ENCODE results near the gene SPANXA1. TPM values are rescaled to one million over a fixed set of nuclear protein-coding genes. Genes with fewer than 3 reads are reported as not detected.
"Not testable (repeated sequence)": the region's sequence is repeated elsewhere in the genome, so short reads cannot be mapped to it uniquely, and the experiment has no call there.

The SPANXA1 gene
- total and polyA plus RNA-seq, 2 donors (not counting 1 experiment from before 2014, with no cell fraction given) = not detected

DNA sequence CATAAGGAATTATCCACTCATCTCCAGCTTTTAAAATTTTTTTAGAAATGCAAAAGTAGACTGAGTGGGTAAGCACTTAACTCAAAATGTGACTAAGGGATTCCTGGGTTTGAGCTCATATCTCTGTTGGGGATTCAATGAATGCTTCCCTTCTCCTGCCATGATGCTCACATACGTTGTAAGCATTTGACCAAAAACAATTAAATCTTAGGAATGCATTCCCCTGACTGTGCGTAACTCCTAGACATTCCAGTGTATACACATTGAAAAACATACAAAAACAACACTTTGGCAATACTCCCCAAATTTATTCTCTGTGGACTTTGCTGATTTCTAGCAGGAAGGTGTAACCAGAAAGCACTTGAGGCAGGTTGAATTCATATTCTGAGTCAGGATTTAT is 34.8 kb upstream of the SPANXA1 start:
- Histone ChIP-seq H4K20me1 (ENCODE audit: control insufficient read depth, insufficient read depth, low read length, poor library complexity, severe bottlenecking) (no peaks in the 10 kb centered on the region), H3K36me3 (replicated peaks in 1 of 2; ENCODE audit: control extremely low read depth in 1 of 2, control insufficient read depth in 1 of 2, extremely low read depth in 1 of 2, insufficient read depth in 2 of 2, low read length in 1 of 2) (no peaks in the 10 kb centered on the region), H3K4me3 (ENCODE audit: control extremely low read depth in 1 of 5, extremely low read depth in 1 of 5, insufficient read depth in 1 of 5, low read depth in 2 of 5, low read length in 4 of 5) (no peak overlapping the region), H3K9ac (ENCODE audit: low read length) (no peak overlapping the region), H3K79me2 (ENCODE audit: control insufficient read depth, insufficient read depth, low read length) (no peaks in the 10 kb centered on the region), H3K27me3 (replicated peaks in 1 of 4; ENCODE audit: control extremely low read depth in 1 of 4, control insufficient read depth in 3 of 4, insufficient read depth in 4 of 4, low read length in 3 of 4) (no peaks in the 10 kb centered on the region), H3K4me2 (replicated peaks; ENCODE audit: low read depth, low read length, poor library complexity, severe bottlenecking) (no peak overlapping the region), H3K4me1 (ENCODE audit: control insufficient read depth in 2 of 2, insufficient read depth in 2 of 2, low read length in 2 of 2) (no peaks in the 10 kb centered on the region), H2AFZ (ENCODE audit: insufficient read depth, low read depth, low read length, poor library complexity, severe bottlenecking) (no peak overlapping the region), H3K9me3 (ENCODE audit: control extremely low read depth in 1 of 3, control insufficient read depth in 2 of 3, insufficient read depth in 1 of 3, low read length in 2 of 3) (no peaks in the 10 kb centered on the region), H3K27ac (ENCODE audit: low read length in 2 of 2) (no peak overlapping the region)
- H3K27me3 Mint-ChIP-seq = no peaks in the 10 kb centered on the region
- TF ChIP-seq, protein P1, sequence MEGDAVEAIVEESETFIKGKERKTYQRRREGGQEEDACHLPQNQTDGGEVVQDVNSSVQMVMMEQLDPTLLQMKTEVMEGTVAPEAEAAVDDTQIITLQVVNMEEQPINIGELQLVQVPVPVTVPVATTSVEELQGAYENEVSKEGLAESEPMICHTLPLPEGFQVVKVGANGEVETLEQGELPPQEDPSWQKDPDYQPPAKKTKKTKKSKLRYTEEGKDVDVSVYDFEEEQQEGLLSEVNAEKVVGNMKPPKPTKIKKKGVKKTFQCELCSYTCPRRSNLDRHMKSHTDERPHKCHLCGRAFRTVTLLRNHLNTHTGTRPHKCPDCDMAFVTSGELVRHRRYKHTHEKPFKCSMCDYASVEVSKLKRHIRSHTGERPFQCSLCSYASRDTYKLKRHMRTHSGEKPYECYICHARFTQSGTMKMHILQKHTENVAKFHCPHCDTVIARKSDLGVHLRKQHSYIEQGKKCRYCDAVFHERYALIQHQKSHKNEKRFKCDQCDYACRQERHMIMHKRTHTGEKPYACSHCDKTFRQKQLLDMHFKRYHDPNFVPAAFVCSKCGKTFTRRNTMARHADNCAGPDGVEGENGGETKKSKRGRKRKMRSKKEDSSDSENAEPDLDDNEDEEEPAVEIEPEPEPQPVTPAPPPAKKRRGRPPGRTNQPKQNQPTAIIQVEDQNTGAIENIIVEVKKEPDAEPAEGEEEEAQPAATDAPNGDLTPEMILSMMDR (IDR thresholded peaks at IDR 0.05) = no peak
- TF ChIP-seq EZH2 (IDR thresholded peaks at IDR 0.05; ENCODE audit: borderline replicate concordance, insufficient read depth, low read depth, low read length, poor library complexity, severe bottlenecking) = no peak
- ATAC-seq (ENCODE audit: low read depth) (no peak), DNase-seq (no peak)
- no peak overlapping the region for H3K4me3 Mint-ChIP-seq
- intact Hi-C loops (cut with micrococcal nuclease) = no loop called here
- no CpG with 5 or more reads among the region's 2 CpGs for WGBS (ENCODE audit: insufficient coverage)
- H3K27ac Mint-ChIP-seq = no peak overlapping the region
- H3K9me3 Mint-ChIP-seq (ENCODE audit: insufficient read depth) = no peaks in the 10 kb centered on the region
- CTCF ChIA-PET = no interaction called here
- no peaks in the 10 kb centered on the region for H3K4me1 Mint-ChIP-seq
- POLR2A ChIA-PET = no interaction called here

DNA sequence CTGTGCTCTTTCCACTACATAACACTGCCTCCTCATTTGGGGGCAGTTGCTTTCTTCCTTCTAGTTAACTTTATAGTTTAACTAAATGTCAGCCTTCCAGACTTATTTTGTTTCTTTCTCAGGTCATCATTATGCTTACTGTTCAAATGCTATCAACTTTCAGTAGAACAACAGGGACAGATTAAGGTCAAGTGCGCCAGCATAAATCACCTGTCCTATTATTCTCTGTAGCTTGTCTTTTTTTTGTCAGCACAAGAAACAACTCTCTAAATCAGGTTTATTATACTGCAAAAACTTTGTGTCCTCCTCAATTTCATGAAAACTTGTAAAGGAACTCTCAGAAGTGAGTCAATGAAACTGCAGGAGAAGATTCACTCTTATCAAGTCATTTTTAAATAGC is 24.6 kb upstream of the SPANXA1 start:
- Histone ChIP-seq H3K79me2 (ENCODE audit: control insufficient read depth, insufficient read depth, low read length) (no peaks in the 10 kb centered on the region), H3K36me3 (replicated peaks in 1 of 2; ENCODE audit: control extremely low read depth in 1 of 2, control insufficient read depth in 1 of 2, extremely low read depth in 1 of 2, insufficient read depth in 2 of 2, low read length in 1 of 2) (no peaks in the 10 kb centered on the region), H3K9me3 (ENCODE audit: control extremely low read depth in 1 of 3, control insufficient read depth in 2 of 3, insufficient read depth in 1 of 3, low read length in 2 of 3) (peaks cover 0 to 3% (median 0%) of the 10 kb centered on the region in 3 donors), H3K4me2 (replicated peaks; ENCODE audit: low read depth, low read length, poor library complexity, severe bottlenecking) (no peak overlapping the region), H4K20me1 (ENCODE audit: control insufficient read depth, insufficient read depth, low read length, poor library complexity, severe bottlenecking) (no peaks in the 10 kb centered on the region), H3K4me3 (ENCODE audit: control extremely low read depth in 1 of 5, extremely low read depth in 1 of 5, insufficient read depth in 1 of 5, low read depth in 2 of 5, low read length in 4 of 5) (no peak overlapping the region), H3K27ac (ENCODE audit: low read length in 2 of 2) (no peak overlapping the region), H3K27me3 (replicated peaks in 1 of 4; ENCODE audit: control extremely low read depth in 1 of 4, control insufficient read depth in 3 of 4, insufficient read depth in 4 of 4, low read length in 3 of 4) (no peaks in the 10 kb centered on the region), H2AFZ (ENCODE audit: insufficient read depth, low read depth, low read length, poor library complexity, severe bottlenecking) (no peak overlapping the region), H3K9ac (ENCODE audit: low read length) (no peak overlapping the region), H3K4me1 (ENCODE audit: control insufficient read depth in 2 of 2, insufficient read depth in 2 of 2, low read length in 2 of 2) (no peaks in the 10 kb centered on the region)
- H3K27ac Mint-ChIP-seq = no peak overlapping the region
- no CpG with 5 or more reads among the region's 1 CpG for WGBS (ENCODE audit: insufficient coverage)
- H3K4me1 Mint-ChIP-seq = no peaks in the 10 kb centered on the region
- CTCF ChIA-PET = no interaction called here
- intact Hi-C loops (cut with micrococcal nuclease) = no loop called here
- DNase-seq = no peak
- H3K4me3 Mint-ChIP-seq = no peak overlapping the region
- TF ChIP-seq, protein P1 (IDR thresholded peaks at IDR 0.05) = no peak
- TF ChIP-seq EZH2 (IDR thresholded peaks at IDR 0.05; ENCODE audit: borderline replicate concordance, insufficient read depth, low read depth, low read length, poor library complexity, severe bottlenecking) = no peak
- ATAC-seq (ENCODE audit: low read depth) = no peak
- no peaks in the 10 kb centered on the region for H3K27me3 Mint-ChIP-seq
- H3K9me3 Mint-ChIP-seq (ENCODE audit: insufficient read depth) = no peaks in the 10 kb centered on the region
- POLR2A ChIA-PET = no interaction called here

DNA sequence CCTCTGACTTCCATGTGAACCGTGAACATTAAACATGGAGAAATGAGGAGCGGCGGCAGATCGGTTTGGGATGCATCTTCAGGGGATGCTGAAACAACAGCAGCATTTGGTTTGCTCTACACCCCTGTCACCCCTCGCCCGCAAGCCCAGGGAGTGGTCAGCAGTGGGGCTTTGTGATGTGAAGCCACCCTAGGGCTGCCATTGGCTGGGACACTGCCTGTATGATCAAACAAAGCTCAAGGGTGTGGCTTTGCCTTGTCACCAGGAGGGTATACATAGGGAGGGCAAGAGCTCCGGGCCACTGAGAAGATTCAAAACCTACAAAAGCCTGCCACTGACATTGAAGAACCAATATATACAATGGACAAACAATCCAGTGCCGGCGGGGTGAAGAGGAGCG is 4.9 kb upstream of the SPANXA1 start, which contains the start of gene SPANXA2:
Gene SPANXA2, plus strand, starts transcription at position 301 of the 400 bp plus-strand sequence. Its CDS starts 60 bp downstream, at position 361.
- POLR2A ChIA-PET; H3K27me3 ChIP-seq (replicated peaks in 1 of 4; ENCODE audit: control extremely low read depth in 1 of 4, control insufficient read depth in 3 of 4, insufficient read depth in 4 of 4, low read length in 3 of 4); H3K27ac ChIP-seq (ENCODE audit: low read length in 2 of 2); H3K27ac Mint-ChIP-seq; H3K36me3 ChIP-seq (replicated peaks in 1 of 2; ENCODE audit: control extremely low read depth in 1 of 2, control insufficient read depth in 1 of 2, extremely low read depth in 1 of 2, insufficient read depth in 2 of 2, low read length in 1 of 2); H2AFZ ChIP-seq (ENCODE audit: insufficient read depth, low read depth, low read length, poor library complexity, severe bottlenecking); H3K9me3 Mint-ChIP-seq (ENCODE audit: insufficient read depth); ATAC-seq (ENCODE audit: low read depth); H3K27me3 Mint-ChIP-seq; H3K9me3 ChIP-seq (ENCODE audit: control extremely low read depth in 1 of 3, control insufficient read depth in 2 of 3, insufficient read depth in 1 of 3, low read length in 2 of 3); H3K4me3 Mint-ChIP-seq; CTCF ChIA-PET; H3K4me1 Mint-ChIP-seq; H3K9ac ChIP-seq (ENCODE audit: low read length); intact Hi-C loops (cut with micrococcal nuclease); H3K4me3 ChIP-seq (ENCODE audit: control extremely low read depth in 1 of 5, extremely low read depth in 1 of 5, insufficient read depth in 1 of 5, low read depth in 2 of 5, low read length in 4 of 5); H4K20me1 ChIP-seq (ENCODE audit: control insufficient read depth, insufficient read depth, low read length, poor library complexity, severe bottlenecking); H3K4me2 ChIP-seq (replicated peaks; ENCODE audit: low read depth, low read length, poor library complexity, severe bottlenecking); H3K4me1 ChIP-seq (ENCODE audit: control insufficient read depth in 2 of 2, insufficient read depth in 2 of 2, low read length in 2 of 2); H3K79me2 ChIP-seq (ENCODE audit: control insufficient read depth, insufficient read depth, low read length); DNase-seq: not testable (repeated sequence)
- WGBS (ENCODE audit: insufficient coverage) = no CpG with 5 or more reads among the region's 10 CpGs

Data from B cell (primary cell).